D721Med (cell line): ENCODE data around the gene IMMT.

Source experiments
- DNase-seq: peaks from one replicate; pipeline ENCODE4 v3.0.0; 2011; ENCODE audit warnings: low spot score; ENCODE audit not compliant: insufficient read length
- FAIRE-seq: peaks from 2 replicates; lab custom pipeline; 2011; peaks lifted over from hg19 to GRCh38; lab: Jason Lieb, UNC
- TF ChIP-seq, protein P1 (sequence below): IDR thresholded peaks from 2 replicates; pipeline ENCODE4 v1.5.1; 2012; ENCODE audit warnings: mild to moderate bottlenecking, control low read depth; ENCODE audit not compliant: insufficient read depth; ENCODE audit errors: missing control alignments

IMMT gene

DNA sequence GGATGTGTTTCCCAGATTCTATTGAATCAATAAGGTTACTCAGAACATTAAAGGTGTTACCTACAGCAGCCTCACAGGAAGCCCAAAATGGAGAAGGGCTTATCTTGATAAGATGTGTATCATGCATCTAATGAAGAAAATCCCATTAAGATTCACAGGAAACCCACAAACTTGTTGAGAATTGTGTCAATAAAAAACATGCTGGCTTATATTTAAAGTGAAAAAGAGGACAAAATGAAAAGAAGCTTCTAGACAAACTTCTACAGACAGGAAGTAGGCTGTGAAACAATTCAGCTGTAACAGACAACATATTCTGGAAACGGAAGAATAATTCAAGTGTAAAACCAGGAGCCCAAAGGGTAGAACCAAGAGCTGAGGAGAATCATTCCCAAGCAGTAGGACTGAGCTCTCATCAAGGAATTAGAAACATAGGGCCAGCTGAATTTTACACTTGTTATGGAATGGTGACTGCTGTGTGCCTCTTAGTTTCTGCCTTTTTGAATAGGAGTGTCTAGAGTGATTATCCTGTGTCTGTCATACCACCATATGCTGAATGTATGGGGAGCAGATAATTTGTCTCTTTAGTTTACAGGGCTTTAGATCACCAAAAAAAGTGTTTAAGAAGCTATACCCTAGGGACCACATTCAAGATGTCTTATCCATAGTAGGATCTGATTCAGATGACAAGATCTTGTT is 9.6 kb downstream of the IMMT start:
- no peak for DNase-seq
- TF ChIP-seq, protein P1, sequence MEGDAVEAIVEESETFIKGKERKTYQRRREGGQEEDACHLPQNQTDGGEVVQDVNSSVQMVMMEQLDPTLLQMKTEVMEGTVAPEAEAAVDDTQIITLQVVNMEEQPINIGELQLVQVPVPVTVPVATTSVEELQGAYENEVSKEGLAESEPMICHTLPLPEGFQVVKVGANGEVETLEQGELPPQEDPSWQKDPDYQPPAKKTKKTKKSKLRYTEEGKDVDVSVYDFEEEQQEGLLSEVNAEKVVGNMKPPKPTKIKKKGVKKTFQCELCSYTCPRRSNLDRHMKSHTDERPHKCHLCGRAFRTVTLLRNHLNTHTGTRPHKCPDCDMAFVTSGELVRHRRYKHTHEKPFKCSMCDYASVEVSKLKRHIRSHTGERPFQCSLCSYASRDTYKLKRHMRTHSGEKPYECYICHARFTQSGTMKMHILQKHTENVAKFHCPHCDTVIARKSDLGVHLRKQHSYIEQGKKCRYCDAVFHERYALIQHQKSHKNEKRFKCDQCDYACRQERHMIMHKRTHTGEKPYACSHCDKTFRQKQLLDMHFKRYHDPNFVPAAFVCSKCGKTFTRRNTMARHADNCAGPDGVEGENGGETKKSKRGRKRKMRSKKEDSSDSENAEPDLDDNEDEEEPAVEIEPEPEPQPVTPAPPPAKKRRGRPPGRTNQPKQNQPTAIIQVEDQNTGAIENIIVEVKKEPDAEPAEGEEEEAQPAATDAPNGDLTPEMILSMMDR, result no peak
- FAIRE-seq, result no peak

DNA sequence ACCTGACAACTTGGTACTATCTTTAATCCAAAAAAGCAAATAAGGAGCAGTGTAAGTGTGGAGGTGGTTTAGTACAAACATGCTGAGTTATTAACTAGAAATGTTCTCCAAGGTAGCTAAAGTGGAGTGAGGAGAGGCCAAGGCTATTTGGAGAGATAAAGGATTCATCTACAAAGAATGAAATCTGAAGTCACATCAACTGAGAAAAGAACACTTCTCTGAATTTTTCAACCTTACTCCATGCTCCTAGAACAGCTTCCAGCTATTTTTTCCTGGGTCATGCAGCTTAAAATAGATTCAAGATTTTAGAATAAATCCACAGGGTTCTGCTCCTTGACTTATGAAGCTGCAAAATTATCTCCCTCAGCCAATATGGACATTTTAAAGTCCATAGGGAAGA is 18.7 kb downstream of the IMMT start:
- TF ChIP-seq, protein P1, result no peak
- DNase-seq (no peak), FAIRE-seq (no peak)

DNA sequence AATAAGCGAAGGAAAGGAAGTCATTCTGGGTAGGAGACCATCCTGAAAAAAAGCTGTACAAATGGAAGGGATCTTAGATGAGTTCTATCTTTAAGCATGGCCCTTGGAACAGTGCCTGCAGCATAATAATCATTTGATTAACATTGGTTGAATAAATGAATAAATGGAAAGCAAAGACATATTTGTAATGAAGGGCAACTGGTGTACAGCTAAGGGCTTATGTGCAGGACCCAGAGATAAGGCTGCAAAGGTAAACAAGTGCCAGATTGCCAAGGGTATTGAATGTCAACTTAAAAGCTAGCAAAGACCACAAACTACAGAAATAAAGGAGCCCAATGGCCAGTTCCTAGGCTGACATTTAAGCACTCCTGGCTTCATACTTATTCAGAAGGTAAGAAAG is 19.4 kb downstream of the IMMT start:
- FAIRE-seq (peak; percentile 21), DNase-seq (no peak)
- TF ChIP-seq, protein P1, result no peak

DNA sequence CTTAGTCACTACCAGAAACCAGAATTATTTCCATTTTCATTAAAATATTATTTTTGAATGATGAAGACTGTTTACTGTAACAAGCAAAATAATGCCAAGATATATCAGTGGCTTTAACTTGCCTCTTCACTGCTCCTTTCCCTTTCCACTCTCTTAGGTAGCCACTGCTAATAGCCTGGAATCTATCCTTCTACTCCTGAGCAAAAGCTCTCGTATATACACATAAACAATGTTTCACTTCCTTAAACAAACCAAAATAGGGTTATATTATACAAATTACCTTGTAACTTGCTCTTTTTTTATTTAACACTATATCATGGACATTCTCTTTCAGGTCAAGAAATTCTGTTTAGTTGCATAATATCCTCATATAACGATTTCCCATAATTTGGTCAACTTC is 20.8 kb downstream of the IMMT start:
- TF ChIP-seq, protein P1, result no peak
- DNase-seq, result no peak
- FAIRE-seq, result no peak

DNA sequence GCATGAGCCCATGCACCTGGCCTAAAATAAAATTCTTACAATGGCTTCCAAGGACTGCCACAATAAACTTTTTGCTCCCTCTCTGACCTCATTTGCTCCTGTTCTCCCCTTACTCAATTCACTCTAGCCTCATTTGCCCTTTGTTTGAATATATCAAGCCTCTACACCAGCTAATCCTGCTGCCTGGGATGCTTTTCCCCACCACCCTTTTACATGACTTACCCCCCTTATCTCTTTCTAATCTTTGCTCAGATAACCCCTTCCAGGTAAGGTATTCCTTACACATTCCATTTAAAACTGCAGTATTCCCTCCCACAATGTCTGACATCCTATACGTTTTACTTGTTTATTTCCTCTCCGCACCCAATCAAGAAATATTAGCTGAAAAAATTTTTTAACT is 22.7 kb downstream of the IMMT start:
- DNase-seq (no peak), FAIRE-seq (no peak)
- TF ChIP-seq, protein P1, result no peak

DNA sequence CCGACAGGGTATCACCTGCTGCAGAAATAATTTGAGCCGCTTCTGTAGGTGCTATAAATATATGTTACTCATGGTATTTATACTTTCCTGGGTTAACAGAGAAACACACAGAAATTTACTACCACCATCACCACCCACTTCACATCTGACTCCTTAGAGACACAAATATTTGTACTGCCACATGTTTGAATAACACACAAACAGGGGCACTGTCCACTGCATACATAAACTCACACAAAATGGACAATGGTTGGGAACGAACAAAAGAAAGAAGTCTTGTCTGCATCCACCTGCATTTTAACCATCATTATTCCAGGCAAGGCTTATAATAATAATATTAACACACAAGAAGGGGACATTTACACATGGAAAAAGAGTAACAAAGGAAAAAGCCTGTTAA is 24.0 kb downstream of the IMMT start:
- TF ChIP-seq, protein P1, result no peak
- DNase-seq (no peak), FAIRE-seq (no peak)

DNA sequence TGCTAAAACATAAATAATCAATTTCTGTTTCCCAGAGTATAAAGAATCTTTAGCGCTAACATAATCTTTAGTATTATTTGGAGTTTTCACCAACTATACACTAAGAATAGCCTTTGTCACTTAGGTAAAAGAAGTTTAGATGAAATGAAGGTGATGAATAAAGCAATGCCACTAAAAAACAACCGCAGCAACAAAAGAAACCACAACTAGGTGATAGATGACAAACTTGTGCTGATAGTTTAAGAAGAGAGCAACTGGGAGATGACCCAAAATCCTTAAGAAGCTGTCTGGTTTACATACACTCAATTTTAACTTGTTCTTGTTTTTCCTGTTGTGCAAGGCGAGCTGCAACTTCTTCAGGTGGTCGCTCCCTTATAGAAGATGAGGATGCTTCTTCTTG is 24.8 kb downstream of the IMMT start:
- DNase-seq (no peak), FAIRE-seq (no peak)
- TF ChIP-seq, protein P1, result no peak
